ENCODE measurements around the gene OR13C2.
"Not testable (repeated sequence)": the region's sequence is repeated elsewhere in the genome, so short reads cannot be mapped to it uniquely, and the experiment has no call there.

Gene OR13C2, protein sequence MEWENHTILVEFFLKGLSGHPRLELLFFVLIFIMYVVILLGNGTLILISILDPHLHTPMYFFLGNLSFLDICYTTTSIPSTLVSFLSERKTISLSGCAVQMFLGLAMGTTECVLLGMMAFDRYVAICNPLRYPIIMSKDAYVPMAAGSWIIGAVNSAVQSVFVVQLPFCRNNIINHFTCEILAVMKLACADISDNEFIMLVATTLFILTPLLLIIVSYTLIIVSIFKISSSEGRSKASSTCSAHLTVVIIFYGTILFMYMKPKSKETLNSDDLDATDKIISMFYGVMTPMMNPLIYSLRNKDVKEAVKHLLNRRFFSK

DNA sequence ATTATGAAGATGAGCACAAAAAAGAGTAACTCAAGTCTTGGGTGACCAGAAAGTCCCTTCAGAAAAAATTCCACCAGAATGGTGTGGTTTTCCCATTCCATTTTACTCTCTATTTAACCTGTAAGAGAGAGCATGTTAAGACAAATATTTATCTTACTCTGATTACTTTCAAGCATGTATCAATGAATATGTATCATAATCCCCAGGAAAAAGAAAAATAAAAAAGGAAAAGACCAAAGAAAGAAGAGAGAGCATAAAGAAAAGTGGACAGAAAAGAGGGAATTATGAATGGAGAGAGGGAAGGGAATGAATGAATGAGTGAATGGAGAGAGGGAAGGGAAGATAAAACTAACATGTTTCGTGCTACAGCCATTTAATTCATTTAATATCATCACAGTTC lies at the start of gene OR13C2:
TSS of gene OR13C2 (minus strand) at position 101 of the 400 bp plus-strand sequence. CDS start at position 101, 0 bp downstream.
- not testable (repeated sequence) for H3K9me3 ChIP-seq (ENCODE audit: control insufficient read depth, low read depth, low read length); H3K4me1 ChIP-seq (ENCODE audit: control insufficient read depth, low read depth, low read length); H3K27me3 ChIP-seq (ENCODE audit: control insufficient read depth, insufficient read depth, low read length); H3K36me3 ChIP-seq (ENCODE audit: control insufficient read depth, low read depth, low read length); H3K27ac ChIP-seq (ENCODE audit: low read length); H3K4me3 ChIP-seq (ENCODE audit: low read length); H3K9ac ChIP-seq (ENCODE audit: low read length)

DNA sequence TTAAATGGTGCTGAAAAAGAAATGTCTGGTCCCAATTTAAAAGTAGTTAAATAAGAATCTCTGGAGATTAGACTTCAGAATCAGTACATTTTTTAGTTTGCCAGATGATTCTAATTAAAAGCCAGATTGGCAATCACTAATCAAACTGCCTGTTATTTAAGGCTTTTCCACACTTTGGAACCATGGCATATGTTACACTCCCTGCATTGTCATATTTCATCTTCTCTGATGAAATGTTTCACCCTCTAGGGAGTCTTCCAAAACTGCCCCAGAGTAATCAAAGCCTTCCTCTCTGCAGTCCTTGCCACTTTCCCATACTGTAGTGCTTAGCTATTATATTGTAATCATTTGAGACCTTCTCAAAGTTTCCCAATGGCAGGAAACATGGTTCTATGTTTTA lies 30.0 kb upstream of the OR13C2 start:
- Histone ChIP-seq H3K4me1 (ENCODE audit: control insufficient read depth, low read depth, low read length) (no peaks in the 10 kb centered on the region), H3K27me3 (ENCODE audit: control insufficient read depth, insufficient read depth, low read length) (no peaks in the 10 kb centered on the region), H3K36me3 (ENCODE audit: control insufficient read depth, low read depth, low read length) (no peaks in the 10 kb centered on the region), H3K9me3 (ENCODE audit: control insufficient read depth, low read depth, low read length) (peaks cover 7% of the 10 kb centered on the region), H3K4me3 (ENCODE audit: low read length) (no peak overlapping the region), H3K27ac (ENCODE audit: low read length) (no peak overlapping the region), H3K9ac (ENCODE audit: low read length) (no peak overlapping the region)

DNA sequence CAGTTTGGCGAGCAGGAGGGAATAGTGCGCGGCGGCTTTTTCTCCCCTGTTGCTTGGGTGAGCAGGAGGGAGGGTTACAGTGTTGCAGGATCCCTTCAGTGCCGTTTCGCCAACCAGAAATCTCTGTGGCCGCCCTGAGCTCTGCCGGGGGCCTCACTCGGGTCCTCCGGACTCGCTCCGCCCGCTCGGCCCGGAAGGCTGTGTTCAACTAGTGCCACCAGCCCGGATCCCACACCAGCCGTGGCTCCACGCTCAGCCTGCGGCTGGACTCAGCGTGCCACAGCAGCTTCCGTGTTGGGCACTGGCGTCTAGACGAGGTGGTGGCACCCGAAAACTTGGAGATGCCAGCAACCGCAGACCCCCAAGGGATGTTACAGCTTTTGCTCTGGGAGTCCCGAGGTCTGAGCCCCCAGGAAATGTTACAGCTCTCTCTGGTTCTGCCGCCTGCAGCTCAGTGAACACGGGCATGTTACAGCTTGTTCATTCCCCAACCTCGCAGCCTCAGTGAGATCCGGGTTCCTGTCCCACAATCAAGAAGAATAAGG lies 28.6 kb upstream of the OR13C2 start:
- Histone ChIP-seq H3K36me3 (ENCODE audit: control insufficient read depth, low read depth, low read length) (no peaks in the 10 kb centered on the region), H3K27me3 (ENCODE audit: control insufficient read depth, insufficient read depth, low read length) (no peaks in the 10 kb centered on the region), H3K9me3 (ENCODE audit: control insufficient read depth, low read depth, low read length) (no peaks in the 10 kb centered on the region), H3K9ac (ENCODE audit: low read length) (no peak overlapping the region), H3K4me3 (ENCODE audit: low read length) (no peak overlapping the region), H3K27ac (ENCODE audit: low read length) (no peak overlapping the region), H3K4me1 (ENCODE audit: control insufficient read depth, low read depth, low read length) (no peaks in the 10 kb centered on the region)

DNA sequence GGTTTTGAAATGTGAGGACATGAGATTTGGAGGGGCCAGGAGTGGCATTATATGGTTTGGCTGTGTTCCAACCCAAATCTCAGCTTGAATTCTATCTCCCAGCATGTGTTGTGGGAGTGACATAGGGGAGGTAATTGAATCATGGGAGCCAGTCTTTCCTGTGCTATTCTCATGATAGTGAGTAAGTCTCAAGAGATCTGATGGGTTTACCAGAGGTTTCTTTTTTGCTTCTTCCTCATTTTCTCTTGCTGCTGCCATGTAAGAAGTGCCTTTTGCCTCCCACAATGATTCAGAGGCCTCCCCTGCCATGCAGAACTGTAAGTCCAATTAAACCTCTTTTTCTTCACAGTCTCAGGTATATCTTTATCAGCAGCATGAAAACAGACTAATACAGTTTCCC lies 20.5 kb upstream of the OR13C2 start:
- not testable (repeated sequence) for H3K36me3 ChIP-seq (ENCODE audit: control insufficient read depth, low read depth, low read length); H3K27ac ChIP-seq (ENCODE audit: low read length); H3K4me1 ChIP-seq (ENCODE audit: control insufficient read depth, low read depth, low read length); H3K27me3 ChIP-seq (ENCODE audit: control insufficient read depth, insufficient read depth, low read length); H3K9me3 ChIP-seq (ENCODE audit: control insufficient read depth, low read depth, low read length); H3K9ac ChIP-seq (ENCODE audit: low read length); H3K4me3 ChIP-seq (ENCODE audit: low read length)

DNA sequence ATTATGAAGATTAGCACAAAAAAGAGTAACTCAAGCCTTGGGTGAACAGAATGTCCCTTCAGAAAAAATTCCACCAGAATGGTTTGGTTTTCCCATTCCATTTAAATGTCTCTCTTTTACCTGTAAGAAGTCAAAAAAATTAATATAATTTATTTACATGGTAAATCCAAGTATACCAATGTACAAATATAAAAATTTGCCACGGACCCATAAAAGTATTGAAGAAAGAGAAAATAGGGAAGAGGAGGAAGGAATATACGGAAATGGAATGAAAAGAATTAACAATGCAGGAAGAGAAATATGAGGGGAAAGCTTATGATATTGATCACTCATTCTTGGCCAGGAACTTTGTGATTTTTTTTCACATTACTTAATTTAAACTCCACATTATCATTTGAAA lies 12.7 kb upstream of the OR13C2 start, which contains the start of gene OR13C9:
TSS of gene OR13C9 (minus strand) at position 101 of the 400 bp plus-strand sequence. CDS start at position 101, 0 bp downstream.
- H3K27me3 ChIP-seq (ENCODE audit: control insufficient read depth, insufficient read depth, low read length) = no peaks in the 10 kb centered on the region
- no peaks in the 10 kb centered on the region for H3K4me1 ChIP-seq (ENCODE audit: control insufficient read depth, low read depth, low read length)
- no peaks in the 10 kb centered on the region for H3K9me3 ChIP-seq (ENCODE audit: control insufficient read depth, low read depth, low read length)
- H3K4me3 ChIP-seq (ENCODE audit: low read length) = no peak within 1 kb of the TSS
- no peaks in the 10 kb centered on the region for H3K36me3 ChIP-seq (ENCODE audit: control insufficient read depth, low read depth, low read length)
- no peak within 1 kb of the TSS for H3K9ac ChIP-seq (ENCODE audit: low read length)
- no peak within 1 kb of the TSS for H3K27ac ChIP-seq (ENCODE audit: low read length)

DNA sequence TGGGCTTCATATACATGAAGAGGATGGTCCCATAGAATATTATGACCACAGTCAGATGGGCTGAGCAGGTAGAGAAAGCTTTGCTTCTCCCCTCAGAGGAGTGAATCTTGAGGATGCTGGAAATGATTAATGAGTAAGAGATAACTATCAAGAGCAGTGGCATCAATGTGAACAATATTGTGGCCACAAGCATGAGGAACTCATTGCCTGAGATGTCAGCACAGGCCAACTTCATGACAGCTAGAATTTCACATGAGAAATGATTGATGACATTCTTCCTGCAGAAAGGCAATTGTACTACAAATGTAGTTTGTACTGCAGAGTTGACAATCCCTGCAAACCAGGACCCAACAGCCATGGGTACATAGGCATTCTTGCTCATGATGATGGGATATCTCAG lies 12.0 kb upstream of the OR13C2 start:
- Histone ChIP-seq H3K4me1 (ENCODE audit: control insufficient read depth, low read depth, low read length) (no peaks in the 10 kb centered on the region), H3K4me3 (ENCODE audit: low read length) (no peak overlapping the region), H3K9ac (ENCODE audit: low read length) (no peak overlapping the region), H3K27me3 (ENCODE audit: control insufficient read depth, insufficient read depth, low read length) (no peaks in the 10 kb centered on the region), H3K36me3 (ENCODE audit: control insufficient read depth, low read depth, low read length) (no peaks in the 10 kb centered on the region), H3K27ac (ENCODE audit: low read length) (no peak overlapping the region), H3K9me3 (ENCODE audit: control insufficient read depth, low read depth, low read length) (no peaks in the 10 kb centered on the region)

DNA sequence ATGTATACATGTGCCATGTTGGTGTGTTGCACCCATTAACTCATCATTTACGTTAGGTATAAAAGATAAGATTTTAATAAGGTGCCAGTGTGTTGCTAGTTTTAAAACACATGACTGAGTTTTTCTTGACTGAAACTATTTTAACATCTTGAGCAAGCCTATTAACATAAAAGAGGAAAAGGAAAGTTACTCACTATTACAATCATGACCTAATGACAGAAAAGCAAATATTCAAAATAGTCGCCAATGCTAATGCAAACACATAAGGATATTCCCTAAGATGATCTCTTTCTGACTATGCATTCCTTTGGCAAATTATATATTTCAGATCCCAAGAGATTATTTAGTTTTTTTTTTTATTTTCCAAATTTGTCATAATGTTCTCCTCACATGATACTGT lies 5.8 kb upstream of the OR13C2 start:
- Histone ChIP-seq H3K9me3 (ENCODE audit: control insufficient read depth, low read depth, low read length) (no peaks in the 10 kb centered on the region), H3K36me3 (ENCODE audit: control insufficient read depth, low read depth, low read length) (no peaks in the 10 kb centered on the region), H3K4me1 (ENCODE audit: control insufficient read depth, low read depth, low read length) (no peaks in the 10 kb centered on the region), H3K4me3 (ENCODE audit: low read length) (no peak overlapping the region), H3K27me3 (ENCODE audit: control insufficient read depth, insufficient read depth, low read length) (no peaks in the 10 kb centered on the region), H3K27ac (ENCODE audit: low read length) (no peak overlapping the region), H3K9ac (ENCODE audit: low read length) (no peak overlapping the region)

DNA sequence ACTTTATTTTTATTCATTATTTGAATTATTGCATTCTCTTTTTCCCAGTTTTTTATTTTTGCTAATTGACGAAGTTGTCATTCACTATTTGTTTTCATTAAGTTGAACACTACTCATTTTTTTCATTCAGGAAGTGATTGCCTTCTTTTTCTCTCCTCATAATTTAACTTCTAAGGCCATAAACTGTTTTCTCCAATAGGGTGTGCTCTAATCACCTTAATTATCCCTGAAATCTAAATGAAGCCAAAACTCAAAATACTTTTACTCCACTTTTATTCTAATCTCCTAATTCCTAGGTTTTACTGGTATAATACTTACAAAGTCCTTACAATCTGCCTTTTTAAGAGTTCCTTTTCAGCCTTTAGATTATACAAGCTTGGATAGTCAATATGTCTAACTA lies 2.9 kb upstream of the OR13C2 start:
- Histone ChIP-seq H3K27ac (ENCODE audit: low read length) (no peak overlapping the region), H3K36me3 (ENCODE audit: control insufficient read depth, low read depth, low read length) (no peaks in the 10 kb centered on the region), H3K9me3 (ENCODE audit: control insufficient read depth, low read depth, low read length) (no peaks in the 10 kb centered on the region), H3K4me1 (ENCODE audit: control insufficient read depth, low read depth, low read length) (no peaks in the 10 kb centered on the region), H3K27me3 (ENCODE audit: control insufficient read depth, insufficient read depth, low read length) (no peaks in the 10 kb centered on the region), H3K9ac (ENCODE audit: low read length) (no peak overlapping the region), H3K4me3 (ENCODE audit: low read length) (no peak overlapping the region)

DNA sequence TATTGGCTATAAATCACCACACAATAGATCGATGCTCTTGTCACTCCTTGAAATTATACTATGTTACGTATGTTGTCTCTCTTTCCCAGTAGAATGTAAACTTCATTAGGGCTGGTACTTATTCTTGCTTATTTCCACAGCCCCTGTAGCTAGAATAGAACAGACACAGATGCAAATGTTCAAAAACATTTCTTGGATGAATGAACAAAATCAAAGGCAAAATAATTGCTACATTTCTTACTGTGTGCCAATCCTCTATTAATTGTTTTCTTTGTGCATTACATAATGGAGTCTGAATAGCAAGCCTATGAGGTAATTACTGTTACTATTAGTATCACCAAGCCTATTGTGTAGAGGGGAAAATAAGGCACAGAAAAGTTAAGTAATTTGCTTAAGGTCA lies 725 bp upstream of the OR13C2 start:
- no peaks in the 10 kb centered on the region for H3K4me1 ChIP-seq (ENCODE audit: control insufficient read depth, low read depth, low read length)
- no peak overlapping the region for H3K27ac ChIP-seq (ENCODE audit: low read length)
- no peaks in the 10 kb centered on the region for H3K27me3 ChIP-seq (ENCODE audit: control insufficient read depth, insufficient read depth, low read length)
- H3K9me3 ChIP-seq (ENCODE audit: control insufficient read depth, low read depth, low read length) = no peaks in the 10 kb centered on the region
- no peaks in the 10 kb centered on the region for H3K36me3 ChIP-seq (ENCODE audit: control insufficient read depth, low read depth, low read length)
- no peak overlapping the region for H3K9ac ChIP-seq (ENCODE audit: low read length)
- no peak overlapping the region for H3K4me3 ChIP-seq (ENCODE audit: low read length)

DNA sequence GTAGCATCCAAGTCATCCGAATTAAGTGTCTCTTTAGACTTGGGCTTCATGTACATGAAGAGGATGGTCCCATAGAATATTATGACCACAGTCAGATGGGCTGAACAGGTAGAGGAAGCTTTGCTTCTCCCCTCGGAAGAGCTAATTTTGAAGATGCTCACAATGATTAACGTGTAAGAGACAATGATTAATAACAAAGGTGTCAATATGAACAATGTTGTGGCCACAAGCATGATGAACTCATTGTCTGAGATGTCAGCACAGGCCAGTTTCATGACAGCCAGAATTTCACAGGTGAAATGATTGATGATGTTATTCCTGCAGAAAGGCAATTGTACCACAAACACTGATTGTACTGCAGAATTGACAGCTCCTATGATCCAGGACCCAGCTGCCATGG lies 626 bp downstream of the OR13C2 start:
- Histone ChIP-seq H3K4me3 (ENCODE audit: low read length) (no peak overlapping the region), H3K36me3 (ENCODE audit: control insufficient read depth, low read depth, low read length) (no peaks in the 10 kb centered on the region), H3K9ac (ENCODE audit: low read length) (no peak overlapping the region), H3K9me3 (ENCODE audit: control insufficient read depth, low read depth, low read length) (no peaks in the 10 kb centered on the region), H3K27me3 (ENCODE audit: control insufficient read depth, insufficient read depth, low read length) (no peaks in the 10 kb centered on the region), H3K4me1 (ENCODE audit: control insufficient read depth, low read depth, low read length) (no peaks in the 10 kb centered on the region), H3K27ac (ENCODE audit: low read length) (no peak overlapping the region)

DNA sequence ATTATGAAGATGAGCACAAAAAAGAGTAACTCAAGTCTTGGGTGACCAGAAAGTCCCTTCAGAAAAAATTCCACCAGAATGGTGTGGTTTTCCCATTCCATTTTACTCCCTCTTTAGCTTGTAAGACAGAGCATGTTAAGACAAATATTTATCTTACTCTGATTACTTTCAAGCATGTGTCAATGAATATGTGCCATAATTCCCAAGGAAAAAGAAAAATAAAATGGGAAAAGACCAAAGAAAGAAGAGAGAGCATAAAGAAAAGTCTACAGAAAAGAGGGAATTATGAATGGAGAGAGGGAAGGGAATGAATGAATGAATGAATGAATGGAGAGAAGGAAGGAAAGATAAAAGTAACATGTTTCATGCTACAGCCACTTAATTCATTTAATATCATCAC lies 6.1 kb downstream of the OR13C2 start, which contains the start of gene OR13C5:
TSS of gene OR13C5 (minus strand) at position 101 of the 400 bp plus-strand sequence. CDS start at position 101, 0 bp downstream.
- H3K27me3 ChIP-seq (ENCODE audit: control insufficient read depth, insufficient read depth, low read length); H3K4me3 ChIP-seq (ENCODE audit: low read length); H3K9me3 ChIP-seq (ENCODE audit: control insufficient read depth, low read depth, low read length): not testable (repeated sequence)

DNA sequence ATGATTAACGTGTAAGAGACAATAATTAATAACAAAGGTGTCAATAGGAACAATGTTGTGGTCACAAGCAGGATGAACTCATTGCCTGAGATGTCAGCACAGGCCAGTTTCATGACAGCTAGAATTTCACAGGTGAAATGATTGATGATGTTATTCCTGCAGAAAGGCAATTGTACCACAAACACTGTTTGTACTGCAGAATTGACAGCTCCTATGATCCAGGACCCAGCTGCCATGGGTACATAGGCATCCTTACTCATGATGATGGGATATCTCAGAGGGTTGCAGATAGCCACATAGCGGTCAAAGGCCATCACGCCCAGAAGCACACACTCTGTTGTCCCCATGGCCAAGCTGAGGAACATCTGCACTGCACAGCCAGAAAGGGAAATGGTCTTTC lies 6.7 kb downstream of the OR13C2 start:
- not testable (repeated sequence) for H3K4me3 ChIP-seq (ENCODE audit: low read length); H3K4me1 ChIP-seq (ENCODE audit: control insufficient read depth, low read depth, low read length); H3K9me3 ChIP-seq (ENCODE audit: control insufficient read depth, low read depth, low read length); H3K27me3 ChIP-seq (ENCODE audit: control insufficient read depth, insufficient read depth, low read length); H3K36me3 ChIP-seq (ENCODE audit: control insufficient read depth, low read depth, low read length); H3K27ac ChIP-seq (ENCODE audit: low read length); H3K9ac ChIP-seq (ENCODE audit: low read length)

More for the DNA sequence above, 6.1 kb downstream of the OR13C2 start, which contains the start of gene OR13C5:
- H3K36me3 ChIP-seq (ENCODE audit: control insufficient read depth, low read depth, low read length); H3K27ac ChIP-seq (ENCODE audit: low read length); H3K9ac ChIP-seq (ENCODE audit: low read length); H3K4me1 ChIP-seq (ENCODE audit: control insufficient read depth, low read depth, low read length): not testable (repeated sequence)
